DMS114 treated with DMSO at 0.1 percent for 48 hours (cell line): ENCODE data around the gene CTAGE1.

Source experiments
- DNase-seq: peaks from one replicate; lab custom pipeline; 2025; ENCODE audit not compliant: unreplicated experiment; lab: John Stamatoyannopoulos, UW

Gene CTAGE1

DNA sequence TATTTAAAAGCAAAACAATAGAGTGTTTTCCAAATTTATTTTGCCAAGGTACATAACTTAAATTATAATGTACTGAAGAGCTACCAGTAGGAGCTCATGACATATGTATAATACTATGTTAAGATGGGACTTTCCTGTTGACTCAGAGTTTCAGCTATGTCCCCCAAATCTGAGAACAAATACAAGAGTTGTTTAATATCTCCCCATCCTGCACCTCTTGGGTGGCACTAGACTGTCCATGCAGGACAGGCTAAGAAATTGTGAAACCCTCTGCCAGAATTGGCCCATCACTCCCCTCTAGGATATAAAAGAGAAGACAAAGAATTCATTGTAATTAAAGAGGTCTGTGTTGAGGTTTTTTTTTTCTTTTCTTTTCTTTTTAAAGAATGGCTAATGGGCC lies 21.7 kb upstream of the CTAGE1 start:
- DNase-seq, result no peak

DNA sequence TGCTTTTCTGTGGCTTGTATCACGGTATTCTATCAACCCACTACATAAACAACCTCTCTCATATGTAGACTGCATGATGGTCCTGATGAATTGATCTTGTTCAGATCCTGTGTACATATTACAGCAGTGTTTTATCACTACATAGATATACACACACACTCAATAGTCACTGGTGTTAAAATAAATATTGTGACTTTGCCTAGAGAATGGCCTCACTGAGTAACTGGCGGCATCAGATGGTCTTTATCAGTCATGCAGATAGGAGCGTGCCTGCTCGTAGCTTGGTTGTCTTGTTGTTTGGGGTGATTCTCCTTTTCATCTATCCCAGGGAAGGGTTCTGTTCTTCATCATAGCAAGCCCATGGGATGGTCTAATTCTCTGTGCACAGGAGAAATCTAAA lies 18.4 kb upstream of the CTAGE1 start:
- DNase-seq, result no peak

GRCh38 chr18:22434973-22435608 lies 17.4 kb upstream of the CTAGE1 start:
- DNase-seq, result no peak

GRCh38 chr18:22433956-22434355 lies 16.2 kb upstream of the CTAGE1 start:
- no peak for DNase-seq

DNA sequence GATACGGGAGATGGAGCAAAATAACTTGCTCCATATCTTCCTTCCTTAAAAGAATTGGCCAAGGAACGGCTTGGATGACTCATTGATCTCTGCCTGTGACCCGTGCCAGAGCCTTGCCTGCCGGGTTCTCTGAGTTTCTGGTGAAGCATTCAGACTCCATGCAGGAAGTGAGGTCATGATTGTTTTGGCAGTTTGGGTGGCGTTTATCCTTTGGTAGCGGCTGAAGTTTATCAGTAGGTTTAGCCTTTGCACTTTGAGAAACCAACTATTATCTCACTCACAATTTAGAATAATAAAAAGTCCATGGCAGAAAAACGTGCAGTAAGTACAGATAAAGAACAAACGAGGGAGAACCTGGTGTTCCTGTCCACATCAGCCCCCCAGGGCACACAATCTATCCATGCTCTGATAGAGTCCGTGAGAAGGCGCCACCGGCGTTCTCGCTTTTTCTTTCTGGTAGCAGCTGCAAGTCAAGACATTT lies 15.0 kb upstream of the CTAGE1 start:
- DNase-seq, result no peak

GRCh38 chr18:22429564-22429963 lies 11.8 kb upstream of the CTAGE1 start:
- no peak for DNase-seq

- DNase-seq, result no peak
These were observed 11.0 kb upstream of the CTAGE1 start for GRCh38 chr18:22428672-22429071.

DNA sequence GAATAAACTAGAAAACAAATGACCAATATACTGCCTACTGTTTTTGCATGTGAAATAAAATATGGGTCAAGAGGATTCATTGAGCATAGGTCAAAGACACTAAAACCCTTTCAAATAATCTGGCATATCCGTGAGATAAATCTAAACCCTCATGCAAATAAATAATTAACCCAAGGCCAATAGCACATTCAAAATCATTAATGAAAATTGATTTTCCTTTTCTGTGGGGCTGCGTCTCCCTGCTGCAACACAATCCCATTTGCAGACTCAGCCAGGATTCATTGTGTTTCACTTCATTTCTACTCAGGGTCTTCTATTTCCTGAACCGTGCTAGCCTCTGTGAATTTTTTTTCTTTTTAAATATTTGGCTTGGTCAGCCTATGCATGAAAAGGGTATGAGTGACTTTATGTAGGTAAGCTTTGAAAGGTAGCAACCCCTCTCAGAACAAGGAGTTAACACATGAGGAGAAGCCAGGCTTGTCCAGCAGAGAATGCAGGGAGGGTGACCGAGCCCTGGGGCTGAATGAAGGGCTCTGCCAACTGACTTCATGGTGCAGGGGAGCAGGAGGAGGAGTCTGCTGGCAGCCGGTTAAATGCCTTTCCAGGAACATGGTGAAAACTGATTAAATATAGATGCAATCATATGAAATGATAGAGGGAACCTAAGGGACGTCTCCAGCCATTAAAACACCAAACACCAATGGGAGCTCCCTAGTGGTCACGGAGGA lies 10.3 kb upstream of the CTAGE1 start:
- no peak for DNase-seq

- DNase-seq, result no peak
These were observed 6.8 kb upstream of the CTAGE1 start for GRCh38 chr18:22424565-22424963.

- no peak for DNase-seq
These were observed 6.3 kb upstream of the CTAGE1 start for GRCh38 chr18:22423878-22424564.

DNA sequence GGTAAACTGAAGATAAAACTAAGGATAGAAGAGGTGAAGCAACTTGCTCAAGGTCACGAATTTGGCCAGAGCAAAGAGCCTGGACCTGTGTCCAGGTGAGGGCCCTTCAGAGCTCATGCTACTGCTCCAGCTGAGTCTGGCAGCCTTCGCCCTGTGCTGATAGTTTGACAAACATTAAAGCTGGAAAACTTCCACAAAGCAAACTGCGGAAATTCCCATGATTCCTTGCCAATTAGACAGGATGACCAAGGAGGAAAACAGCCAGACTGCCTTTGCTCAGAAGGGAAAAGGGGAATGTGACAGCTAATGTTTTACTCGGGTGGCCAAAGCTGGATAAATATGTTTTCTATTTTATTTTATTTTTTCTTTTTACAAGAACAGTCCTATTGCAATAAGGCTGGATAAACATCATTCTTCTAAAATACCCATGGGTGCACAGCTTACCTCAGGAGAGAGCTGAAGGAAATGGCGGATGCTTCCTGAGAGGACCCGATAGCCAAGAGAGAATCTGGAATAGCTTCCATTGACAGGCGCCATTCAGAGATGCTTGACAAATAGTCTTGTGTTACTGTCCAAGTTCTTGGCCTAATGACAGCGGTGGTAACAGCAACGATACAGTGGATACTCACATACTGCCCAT lies 5.3 kb upstream of the CTAGE1 start:
- DNase-seq, result no peak

DNA sequence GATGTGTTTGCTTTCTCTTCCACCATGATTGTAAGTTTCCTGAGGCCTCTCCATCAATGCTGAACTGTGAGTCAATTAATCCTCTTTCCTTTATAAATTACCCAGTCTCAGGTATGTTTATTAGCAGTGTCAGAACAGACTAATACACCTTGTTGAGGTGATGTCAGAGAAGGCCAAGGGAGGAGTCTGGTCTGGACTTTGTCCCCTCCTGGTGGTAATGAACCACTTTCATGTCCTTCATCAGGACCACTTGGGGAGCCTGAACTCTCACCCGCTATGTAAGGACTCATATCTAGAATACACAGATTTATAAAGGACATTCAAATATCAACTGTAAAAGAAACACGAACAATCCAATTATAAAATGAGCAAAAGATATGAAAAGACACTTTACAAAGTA lies 2.9 kb upstream of the CTAGE1 start:
- DNase-seq, result no peak

- no peak for DNase-seq
These were observed 5.4 kb downstream of the CTAGE1 start for GRCh38 chr18:22412176-22412911.

- DNase-seq, result no peak
These were observed 6.3 kb downstream of the CTAGE1 start for GRCh38 chr18:22411446-22411845.

DNA sequence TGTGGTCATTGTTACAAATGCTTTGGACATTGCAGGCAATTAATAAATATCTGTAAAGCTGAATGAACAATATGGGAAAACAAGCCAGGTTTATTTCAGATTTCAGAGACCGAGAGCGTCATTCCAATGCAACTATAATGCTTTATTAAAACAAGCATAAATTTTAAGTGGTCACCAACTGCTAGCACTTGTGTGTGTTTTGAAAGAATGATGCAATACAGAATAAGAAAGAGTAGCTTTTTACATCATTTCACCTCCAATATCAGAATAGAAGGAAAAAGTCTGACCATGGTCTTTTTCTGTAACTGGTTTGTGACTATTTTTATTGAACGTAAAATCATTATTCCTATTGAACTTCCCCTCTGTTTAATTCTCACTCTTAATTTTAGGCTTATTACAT lies 7.6 kb downstream of the CTAGE1 start:
- no peak for DNase-seq

- DNase-seq, result no peak
These were observed 8.3 kb downstream of the CTAGE1 start for GRCh38 chr18:22409445-22409844.

DNA sequence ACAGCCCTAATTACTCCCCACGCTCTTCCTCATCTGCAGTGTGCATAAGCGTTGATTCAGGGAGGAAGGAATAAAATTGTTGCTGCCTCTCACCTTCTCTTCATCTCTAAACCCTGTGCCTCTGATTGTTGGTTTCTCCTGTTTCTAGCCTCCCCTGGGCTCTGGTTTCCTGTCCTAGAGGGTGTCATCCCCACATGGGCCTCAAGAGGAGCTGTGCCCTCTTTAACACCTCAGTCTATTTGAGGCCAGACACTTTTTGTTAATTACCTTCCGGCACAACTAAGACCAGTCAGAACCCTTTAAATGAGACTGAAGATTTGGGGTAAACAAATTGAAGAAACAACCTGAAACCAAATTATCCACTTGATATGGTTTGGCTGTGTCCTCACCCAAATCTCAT lies 9.7 kb downstream of the CTAGE1 start:
- no peak for DNase-seq

DNA sequence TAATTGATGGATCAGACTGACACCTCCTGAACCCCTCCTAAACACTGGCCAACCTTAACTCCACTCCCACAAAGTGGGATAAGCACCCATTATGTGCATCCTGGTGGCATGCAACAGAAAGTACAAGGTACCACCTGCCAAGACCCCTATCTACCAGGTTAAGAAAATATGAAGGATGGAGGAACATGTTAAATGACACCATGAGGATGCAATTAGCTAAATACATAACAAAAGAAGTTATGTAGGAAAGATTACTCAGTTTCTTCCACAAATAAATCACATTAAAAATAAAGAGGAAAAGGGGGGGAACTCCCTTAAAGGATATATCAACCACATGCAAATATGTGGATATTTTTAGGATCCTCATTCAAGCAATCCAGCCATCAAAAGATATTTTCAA lies 12.6 kb downstream of the CTAGE1 start:
- no peak for DNase-seq

DNA sequence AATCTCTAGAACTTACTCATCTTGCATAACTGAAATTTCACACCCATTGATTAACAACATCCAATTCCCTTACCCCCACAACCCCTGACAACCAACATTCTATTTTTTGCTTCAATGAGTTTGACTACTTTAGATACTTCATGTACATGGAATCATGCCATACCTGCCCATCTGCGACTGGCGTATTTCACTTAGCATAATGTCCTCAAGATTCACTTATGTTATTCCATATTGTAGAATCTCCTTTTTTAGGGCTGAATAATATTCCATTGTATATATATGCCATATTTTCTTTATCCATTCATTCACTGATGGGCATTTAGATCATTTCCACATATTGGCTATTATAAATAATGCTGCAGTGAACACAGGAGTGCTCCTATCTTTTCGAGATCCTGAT lies 13.8 kb downstream of the CTAGE1 start:
- no peak for DNase-seq

GRCh38 chr18:22399949-22400348 lies 17.8 kb downstream of the CTAGE1 start:
- no peak for DNase-seq

- DNase-seq, result no peak
These were observed 19.3 kb downstream of the CTAGE1 start for GRCh38 chr18:22398464-22398863.
